Non-pigmented ciliary epithelial cell (primary cell): ENCODE results near the gene SLC5A8.

Source experiments
- DNase-seq: peaks from one replicate; pipeline ENCODE4 v3.0.0-alpha.2; 2010; ENCODE audit warnings: low read depth

The SLC5A8 gene

GRCh38 chr12:101209319-101210302, at the start of gene SLC5A8:
SLC5A8 (minus strand) TSS chr12:101210238; CDS start chr12:101209848, 390 bp downstream.
- DNase-seq, result no peak

- no peak for DNase-seq
Observed at GRCh38 chr12:101257357-101257756, 47.3 kb upstream of the SLC5A8 start.

- DNase-seq, result no peak
Observed at GRCh38 chr12:101256266-101256665, 46.2 kb upstream of the SLC5A8 start.

- no peak for DNase-seq
Observed at GRCh38 chr12:101243616-101244015, 33.6 kb upstream of the SLC5A8 start.

- no peak for DNase-seq
Observed at GRCh38 chr12:101243074-101243473, 33.0 kb upstream of the SLC5A8 start.

- no peak for DNase-seq
Observed at GRCh38 chr12:101238800-101239329, 28.8 kb upstream of the SLC5A8 start.

GRCh38 chr12:101238306-101238705, 28.3 kb upstream of the SLC5A8 start:
- DNase-seq, result no peak

- no peak for DNase-seq
Observed at GRCh38 chr12:101235686-101236085, 25.6 kb upstream of the SLC5A8 start.

GRCh38 chr12:101231636-101232035, 21.6 kb upstream of the SLC5A8 start:
- DNase-seq, result no peak

GRCh38 chr12:101230547-101230946, 20.5 kb upstream of the SLC5A8 start:
- DNase-seq, result peak; percentile 58

- DNase-seq, result no peak
Observed at GRCh38 chr12:101229841-101230241, 19.8 kb upstream of the SLC5A8 start.

- no peak for DNase-seq
Observed at GRCh38 chr12:101221301-101221700, 11.3 kb upstream of the SLC5A8 start.

- no peak for DNase-seq
Observed at GRCh38 chr12:101216810-101217209, 6.8 kb upstream of the SLC5A8 start.

GRCh38 chr12:101207086-101207780, 2.8 kb downstream of the SLC5A8 start:
- DNase-seq, result no peak

GRCh38 chr12:101204602-101205304, 5.3 kb downstream of the SLC5A8 start:
- DNase-seq, result no peak

GRCh38 chr12:101200824-101201223, 9.2 kb downstream of the SLC5A8 start:
- no peak for DNase-seq

- DNase-seq, result no peak
Observed at GRCh38 chr12:101200145-101200544, 9.9 kb downstream of the SLC5A8 start.

GRCh38 chr12:101186291-101186690, 23.7 kb downstream of the SLC5A8 start:
- no peak for DNase-seq

GRCh38 chr12:101181776-101182175, 28.3 kb downstream of the SLC5A8 start:
- no peak for DNase-seq

GRCh38 chr12:101174541-101174940, 35.5 kb downstream of the SLC5A8 start:
- no peak for DNase-seq

GRCh38 chr12:101173197-101173749, 36.8 kb downstream of the SLC5A8 start:
- no peak for DNase-seq

GRCh38 chr12:101172316-101172715, 37.7 kb downstream of the SLC5A8 start:
- DNase-seq, result no peak
